ENCODE data around the gene CASZ1. TPM values are rescaled to one million over a fixed set of nuclear protein-coding genes. Genes with fewer than 3 reads are reported as not detected.

CASZ1 gene
- total RNA-seq, 3 donors from 2014 or later (not counting 1 experiment from before 2014, with no cell fraction given) = 55.9 to 83.0 (median 70.6) TPM

GRCh38 chr1:10724511-10724910 is 71.9 kb downstream of the CASZ1 start:
- Mint-ChIP-seq H3K36me3 (no peaks in the 10 kb centered on the region), H3K27me3 (ENCODE audit: low read depth in 2 of 2) (no peaks in the 10 kb centered on the region), H3K4me1 (no peaks in the 10 kb centered on the region), H3K4me3 (no peak overlapping the region), H3K27ac (no peak overlapping the region), H3K9me3 (no peaks in the 10 kb centered on the region)
- TF ChIP-seq CTCF (IDR thresholded peaks at IDR 0.05) = no peak
- H3K9me3 ChIP-seq (ENCODE audit: control insufficient read depth, insufficient read depth, low read length) = no peaks in the 10 kb centered on the region
- DNase-seq = no peak
- intact Hi-C loops (cut with micrococcal nuclease) = no loop called here
- H3K36me3 ChIP-seq (ENCODE audit: control insufficient read depth, insufficient read depth, low read length) = no peaks in the 10 kb centered on the region
- no peaks in the 10 kb centered on the region for H3K4me1 ChIP-seq (ENCODE audit: control insufficient read depth, insufficient read depth, low read length)
- H3K27ac ChIP-seq (ENCODE audit: low read length) = no peak overlapping the region
- no peaks in the 10 kb centered on the region for H3K27me3 ChIP-seq (ENCODE audit: control insufficient read depth, insufficient read depth, low read length)
- H3K4me3 ChIP-seq (ENCODE audit: low read length) = no peak overlapping the region
- 88% methylated on average over 3 of the region's 4 CpGs for WGBS (ENCODE audit: insufficient coverage)
- ATAC-seq = no peak

DNA sequence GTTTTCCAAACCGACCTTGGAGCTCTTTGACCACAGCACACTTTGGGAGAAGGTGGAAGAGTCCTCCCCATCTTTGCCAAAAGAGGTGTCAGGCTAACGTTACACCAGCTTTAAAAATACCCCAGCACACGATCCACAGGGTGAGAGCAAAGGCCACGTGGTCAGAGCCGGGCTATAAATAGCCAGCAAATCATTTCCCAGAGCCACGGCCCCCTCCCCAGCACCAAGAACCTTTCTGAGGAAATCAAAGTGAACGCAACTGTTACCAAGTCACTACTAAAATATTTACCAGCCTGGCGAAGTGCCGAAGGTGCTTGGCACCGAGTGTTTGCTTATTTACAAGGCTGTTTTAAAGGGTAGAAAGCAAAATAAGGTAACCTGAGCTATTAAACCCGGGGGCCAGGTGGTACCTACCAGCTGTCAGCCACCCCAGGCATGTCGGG is 72.4 kb downstream of the CASZ1 start:
- ATAC-seq (no peak), DNase-seq (no peak)
- intact Hi-C loops (cut with micrococcal nuclease) = no loop called here
- WGBS (ENCODE audit: insufficient coverage) = 55% methylated on average over 11 of the region's 12 CpGs
- H3K27ac Mint-ChIP-seq = no peak overlapping the region
- no peaks in the 10 kb centered on the region for H3K4me1 Mint-ChIP-seq
- Histone ChIP-seq H3K27me3 (ENCODE audit: control insufficient read depth, insufficient read depth, low read length) (no peaks in the 10 kb centered on the region), H3K27ac (ENCODE audit: low read length) (no peak overlapping the region), H3K36me3 (ENCODE audit: control insufficient read depth, insufficient read depth, low read length) (no peaks in the 10 kb centered on the region), H3K4me1 (ENCODE audit: control insufficient read depth, insufficient read depth, low read length) (no peaks in the 10 kb centered on the region), H3K9me3 (ENCODE audit: control insufficient read depth, insufficient read depth, low read length) (no peaks in the 10 kb centered on the region), H3K4me3 (ENCODE audit: low read length) (no peak overlapping the region)
- no peak overlapping the region for H3K4me3 Mint-ChIP-seq
- TF ChIP-seq CTCF (IDR thresholded peaks at IDR 0.05) = no peak
- H3K36me3 Mint-ChIP-seq = no peaks in the 10 kb centered on the region
- H3K9me3 Mint-ChIP-seq = no peaks in the 10 kb centered on the region
- H3K27me3 Mint-ChIP-seq (ENCODE audit: low read depth in 2 of 2) = no peaks in the 10 kb centered on the region

- intact Hi-C loops (cut with micrococcal nuclease) = no loop called here
- Histone ChIP-seq H3K4me3 (ENCODE audit: low read length) (no peak overlapping the region), H3K27me3 (ENCODE audit: control insufficient read depth, insufficient read depth, low read length) (no peaks in the 10 kb centered on the region), H3K36me3 (ENCODE audit: control insufficient read depth, insufficient read depth, low read length) (no peaks in the 10 kb centered on the region), H3K4me1 (ENCODE audit: control insufficient read depth, insufficient read depth, low read length) (no peaks in the 10 kb centered on the region), H3K27ac (ENCODE audit: low read length) (no peak overlapping the region), H3K9me3 (ENCODE audit: control insufficient read depth, insufficient read depth, low read length) (no peaks in the 10 kb centered on the region)
- Mint-ChIP-seq H3K27ac (no peak overlapping the region), H3K9me3 (no peaks in the 10 kb centered on the region), H3K36me3 (no peaks in the 10 kb centered on the region), H3K4me1 (no peaks in the 10 kb centered on the region), H3K4me3 (no peak overlapping the region), H3K27me3 (ENCODE audit: low read depth in 2 of 2) (no peaks in the 10 kb centered on the region)
- DNase-seq (no peak), ATAC-seq (no peak)
- WGBS (ENCODE audit: insufficient coverage) = 95% methylated on average over 4 of the region's 4 CpGs
- TF ChIP-seq CTCF (IDR thresholded peaks at IDR 0.05) = no peak
Measured at GRCh38 chr1:10723317-10723716, 73.1 kb downstream of the CASZ1 start.

DNA sequence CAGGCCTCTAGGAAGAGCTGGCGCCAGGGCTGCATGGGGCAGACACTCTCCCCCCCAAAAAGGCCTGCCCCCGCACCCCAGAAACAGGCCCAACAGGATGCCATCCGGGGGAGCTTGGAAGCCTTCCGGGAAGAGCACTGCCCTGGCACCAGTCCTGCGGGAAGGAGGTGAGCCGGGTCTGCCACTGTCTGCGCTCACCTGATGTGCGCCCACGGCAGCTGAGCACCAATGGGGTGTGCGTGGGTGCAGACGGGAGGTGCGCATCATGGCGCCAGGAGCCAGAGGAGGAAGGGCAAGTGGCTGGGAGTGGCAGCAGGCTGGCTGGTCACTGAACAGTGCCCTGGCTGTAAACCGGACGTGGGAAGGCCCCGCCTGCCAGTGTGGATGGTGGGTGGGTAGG is 73.6 kb downstream of the CASZ1 start:
- Histone ChIP-seq H3K4me1 (ENCODE audit: control insufficient read depth, insufficient read depth, low read length) (no peaks in the 10 kb centered on the region), H3K27ac (ENCODE audit: low read length) (no peak overlapping the region), H3K4me3 (ENCODE audit: low read length) (no peak overlapping the region), H3K27me3 (ENCODE audit: control insufficient read depth, insufficient read depth, low read length) (no peaks in the 10 kb centered on the region), H3K9me3 (ENCODE audit: control insufficient read depth, insufficient read depth, low read length) (no peaks in the 10 kb centered on the region), H3K36me3 (ENCODE audit: control insufficient read depth, insufficient read depth, low read length) (no peaks in the 10 kb centered on the region)
- 91% methylated on average over 16 of the region's 16 CpGs for WGBS (ENCODE audit: insufficient coverage)
- Mint-ChIP-seq H3K4me1 (no peaks in the 10 kb centered on the region), H3K27ac (no peak overlapping the region), H3K9me3 (no peaks in the 10 kb centered on the region), H3K4me3 (no peak overlapping the region), H3K36me3 (no peaks in the 10 kb centered on the region), H3K27me3 (ENCODE audit: low read depth in 2 of 2) (no peaks in the 10 kb centered on the region)
- ATAC-seq (no peak), DNase-seq (no peak)
- intact Hi-C loops (cut with micrococcal nuclease) = no loop called here
- TF ChIP-seq CTCF (IDR thresholded peaks at IDR 0.05) = no peak
